Keratinocyte (primary cell): ENCODE measurements around the gene PAPOLA. TPM values are rescaled to one million over a fixed set of nuclear protein-coding genes. Genes with fewer than 3 reads are reported as not detected.

ENCODE experiments used
- DNase-seq: peaks from one replicate; pipeline ENCODE4 v3.0.0-alpha.2; 2011; ENCODE audit warnings: low read depth, missing footprints, low spot score
- FAIRE-seq: peaks from 2 replicates; lab custom pipeline; 2011; peaks lifted over from hg19 to GRCh38; lab: Jason Lieb, UNC
- H2AFZ ChIP-seq: 2 replicates; pipeline ENCODE4 v1.6.0; 2012; ENCODE audit warnings: low read length, control low read depth, inconsistent platforms; ENCODE audit not compliant: control insufficient read depth
- H3K27ac ChIP-seq: 2 replicates; pipeline ENCODE4 v1.5.1; 2011; ENCODE audit warnings: low read length; ENCODE audit not compliant: control insufficient read depth, insufficient read depth
- H3K27me3 ChIP-seq: 3 replicates; pipeline ENCODE4 v1.6.0; 2011; ENCODE audit warnings: low read length; ENCODE audit not compliant: control insufficient read depth, insufficient read depth; ENCODE audit errors: extremely low read depth
- H3K36me3 ChIP-seq, 2 experiments: 2 replicates in 1 of 2; 3 replicates in 1 of 2; pipeline ENCODE4 v1.5.1; 2011; ENCODE audit warnings: low read length in 2 of 2, mild to moderate bottlenecking in 1 of 2; ENCODE audit not compliant: control insufficient read depth in 2 of 2, insufficient read depth in 2 of 2; ENCODE audit errors: extremely low read depth in 1 of 2
- H3K4me1 ChIP-seq: 3 replicates; pipeline ENCODE4 v1.5.1; 2011; ENCODE audit warnings: low read length; ENCODE audit not compliant: control insufficient read depth, insufficient read depth; ENCODE audit errors: extremely low read depth
- H3K4me2 ChIP-seq: 3 replicates; pipeline ENCODE4 v1.6.0; 2011; ENCODE audit warnings: low read depth, low read length; ENCODE audit not compliant: control insufficient read depth, insufficient read depth; ENCODE audit errors: extremely low read depth
- H3K4me3 ChIP-seq, 3 experiments: fragments of 200-600 bp in 1 of 3; sonication (generic) in 1 of 3; 2 replicates in 2 of 3; 3 replicates in 1 of 3; pipeline ENCODE4 v1.5.1; 2011 to 2016; ENCODE audit warnings: low read length in 3 of 3, mild to moderate bottlenecking in 3 of 3, control low read depth in 2 of 3, inconsistent platforms in 1 of 3, low read depth in 1 of 3, mixed read lengths in 1 of 3, mixed run types in 1 of 3, moderate library complexity in 1 of 3; ENCODE audit not compliant: control insufficient read depth in 2 of 3, insufficient read depth in 2 of 3; ENCODE audit errors: extremely low read depth in 1 of 3
- H3K79me2 ChIP-seq: 2 replicates; pipeline ENCODE4 v1.6.0; 2012; ENCODE audit warnings: low read length; ENCODE audit not compliant: control insufficient read depth, insufficient read depth
- H3K9ac ChIP-seq: 3 replicates; pipeline ENCODE4 v1.6.0; 2011; ENCODE audit warnings: low read length; ENCODE audit not compliant: control insufficient read depth, insufficient read depth; ENCODE audit errors: extremely low read depth
- H3K9me1 ChIP-seq: 3 replicates; pipeline ENCODE4 v1.6.0; 2011; ENCODE audit warnings: low read length; ENCODE audit not compliant: control insufficient read depth, insufficient read depth; ENCODE audit errors: extremely low read depth
- H3K9me3 ChIP-seq: 2 replicates; pipeline ENCODE4 v1.5.1; 2012; ENCODE audit warnings: low read depth, low read length; ENCODE audit not compliant: control insufficient read depth
- H4K20me1 ChIP-seq: 3 replicates; pipeline ENCODE4 v1.6.0; 2011; ENCODE audit warnings: low read length; ENCODE audit not compliant: control insufficient read depth, insufficient read depth; ENCODE audit errors: extremely low read depth
- CTCF ChIP-seq, 3 experiments: IDR thresholded peaks in 1 of 3; conservative IDR thresholded peaks in 1 of 3; optimal IDR thresholded peaks in 1 of 3; 2 replicates in 2 of 3; 3 replicates in 1 of 3; pipeline versions ENCODE3 to v1.5.1; 2011; ENCODE audit warnings: low read length in 3 of 3, mild to moderate bottlenecking in 3 of 3, moderate library complexity in 2 of 3, control low read depth in 1 of 3, inconsistent platforms in 1 of 3; ENCODE audit not compliant: insufficient read depth in 2 of 3; ENCODE audit errors: extremely low read depth in 1 of 3
- EZH2 ChIP-seq: IDR thresholded peaks from one replicate; pipeline ENCODE4 v1.6.1; 2012; ENCODE audit warnings: inconsistent platforms, mild to moderate bottlenecking, low read length, moderate library complexity
- dilution Hi-C: fragments of 300-500 bp; cut with MboI; formaldehyde crosslinking; loops from one replicate; pipeline ENCODE4 v1.7.0; 2020; ENCODE audit warnings: low sequenced_read_pairs; ENCODE audit not compliant: extremely low pct_ligation_motif_present
- polyA plus RNA-seq, 5 experiments: library from polyadenylated mRNA; depleted of rRNA in 3 of 5; stranded (reverse) in 3 of 5; stranded (forward) in 1 of 5; unstranded in 1 of 5; fragments of >200 nt; gene quantifications; 1 replicate in 1 of 5; 2 replicates in 3 of 5; 3 replicates in 1 of 5; pipeline versions ENCODE4 v1.2.1 to v1.2.3, GENCODE V29; 2011 to 2012; ENCODE audit warnings: missing spikeins in 2 of 5, low read depth in 1 of 5, low replicate concordance in 1 of 5

PAPOLA gene
- polyA plus RNA-seq, 1 donor (not counting 4 experiments of a cell fraction or from before 2014, with no cell fraction given) = 154 TPM

- dilution Hi-C loops = no loop called here
- FAIRE-seq = no peak
- Histone ChIP-seq H3K4me1 (peaks cover 11% of the 10 kb centered on the region), H3K9me1 (no peaks in the 10 kb centered on the region), H3K27ac (no peak overlapping the region), H4K20me1 (no peaks in the 10 kb centered on the region), H3K4me3 (no peak overlapping the region), H3K36me3 (no peaks in the 10 kb centered on the region), H3K9ac (no peak overlapping the region), H3K79me2 (no peaks in the 10 kb centered on the region), H3K9me3 (no peaks in the 10 kb centered on the region), H3K4me2 (no peak overlapping the region), H3K27me3 (no peaks in the 10 kb centered on the region), H2AFZ (no peak overlapping the region)
- DNase-seq = no peak
- peak in 2 of 3 experiments; percentile 41 for TF ChIP-seq CTCF (optimal IDR thresholded peaks at IDR 0.05 in 1 of 3, IDR thresholded peaks at IDR 0.05 in 1 of 3, conservative IDR thresholded peaks at IDR 0.05 in 1 of 3; ENCODE audit: extremely low read depth in 1 of 3, insufficient read depth in 2 of 3, low read length in 3 of 3)
- TF ChIP-seq EZH2 = no peak
Measured at GRCh38 chr14:96578619-96579018, 76.4 kb downstream of the PAPOLA start.

- Histone ChIP-seq H3K9ac (no peak overlapping the region), H3K9me3 (no peaks in the 10 kb centered on the region), H3K4me1 (peaks cover 4% of the 10 kb centered on the region), H2AFZ (no peak overlapping the region), H3K36me3 (no peaks in the 10 kb centered on the region), H3K4me2 (no peak overlapping the region), H3K79me2 (no peaks in the 10 kb centered on the region), H3K4me3 (no peak overlapping the region), H3K9me1 (no peaks in the 10 kb centered on the region), H4K20me1 (no peaks in the 10 kb centered on the region), H3K27me3 (no peaks in the 10 kb centered on the region), H3K27ac (no peak overlapping the region)
- FAIRE-seq = no peak
- DNase-seq = no peak
- dilution Hi-C loops = no loop called here
- TF ChIP-seq EZH2 (no peak), CTCF (optimal IDR thresholded peaks at IDR 0.05 in 1 of 3, IDR thresholded peaks at IDR 0.05 in 1 of 3, conservative IDR thresholded peaks at IDR 0.05 in 1 of 3; ENCODE audit: extremely low read depth in 1 of 3, insufficient read depth in 2 of 3, low read length in 3 of 3) (no peak)
Measured at GRCh38 chr14:96579358-96579757, 77.2 kb downstream of the PAPOLA start.
